ENCODE measurements around the gene ACTRT2.

Gene ACTRT2

GRCh38 chr1:3042481-3042880 lies 21.2 kb downstream of the ACTRT2 start:
- Histone ChIP-seq H3K9me2 (replicated peaks; ENCODE audit: insufficient read depth, low read length) (no peaks in the 10 kb centered on the region), H3K9me3 (ENCODE audit: insufficient read depth, low read length) (no peaks in the 10 kb centered on the region), H3K36me3 (ENCODE audit: low read length) (no peaks in the 10 kb centered on the region), H3K27me3 (ENCODE audit: low read length) (no peaks in the 10 kb centered on the region), H3K79me2 (ENCODE audit: insufficient read depth, low read length) (no peaks in the 10 kb centered on the region), H3F3A (ENCODE audit: insufficient read depth) (no peaks in the 10 kb centered on the region), H3K4me2 (ENCODE audit: low read depth, low read length, poor library complexity, severe bottlenecking) (no peak overlapping the region), H3K4me3 (ENCODE audit: insufficient read depth, low read length, poor library complexity, severe bottlenecking) (no peak overlapping the region), H2AFZ (ENCODE audit: low read depth, low read length, severe bottlenecking) (no peak overlapping the region), H4K20me1 (ENCODE audit: low read depth, low read length) (no peaks in the 10 kb centered on the region), H3K9ac (ENCODE audit: low read length) (no peak overlapping the region), H3K27ac (ENCODE audit: low read depth, low read length) (no peak overlapping the region)
- TF ChIP-seq EZH2phosphoT487 (conservative IDR thresholded peaks at IDR 0.05; ENCODE audit: low read length): no peak
- no peak for TF ChIP-seq CTCF (IDR thresholded peaks at IDR 0.05; ENCODE audit: insufficient read depth, low read length, poor library complexity, severe bottlenecking)

GRCh38 chr1:3049164-3049563 lies 27.9 kb downstream of the ACTRT2 start:
- Histone ChIP-seq H2AFZ (ENCODE audit: low read depth, low read length, severe bottlenecking) (no peak overlapping the region), H3K36me3 (ENCODE audit: low read length) (no peaks in the 10 kb centered on the region), H3K9me3 (ENCODE audit: insufficient read depth, low read length) (no peaks in the 10 kb centered on the region), H3K27me3 (ENCODE audit: low read length) (no peaks in the 10 kb centered on the region), H3F3A (ENCODE audit: insufficient read depth) (no peaks in the 10 kb centered on the region), H3K4me3 (ENCODE audit: insufficient read depth, low read length, poor library complexity, severe bottlenecking) (no peak overlapping the region), H3K27ac (ENCODE audit: low read depth, low read length) (no peak overlapping the region), H3K79me2 (ENCODE audit: insufficient read depth, low read length) (no peaks in the 10 kb centered on the region), H3K9me2 (replicated peaks; ENCODE audit: insufficient read depth, low read length) (no peaks in the 10 kb centered on the region), H4K20me1 (ENCODE audit: low read depth, low read length) (no peaks in the 10 kb centered on the region), H3K4me2 (ENCODE audit: low read depth, low read length, poor library complexity, severe bottlenecking) (no peak overlapping the region), H3K9ac (ENCODE audit: low read length) (no peak overlapping the region)
- TF ChIP-seq EZH2phosphoT487 (conservative IDR thresholded peaks at IDR 0.05; ENCODE audit: low read length): no peak
- TF ChIP-seq CTCF (IDR thresholded peaks at IDR 0.05; ENCODE audit: insufficient read depth, low read length, poor library complexity, severe bottlenecking): no peak

GRCh38 chr1:3049905-3050304 lies 28.6 kb downstream of the ACTRT2 start:
- Histone ChIP-seq H3K4me2 (ENCODE audit: low read depth, low read length, poor library complexity, severe bottlenecking) (no peak overlapping the region), H3K9me3 (ENCODE audit: insufficient read depth, low read length) (no peaks in the 10 kb centered on the region), H3K36me3 (ENCODE audit: low read length) (no peaks in the 10 kb centered on the region), H3K9ac (ENCODE audit: low read length) (no peak overlapping the region), H3K27me3 (ENCODE audit: low read length) (no peaks in the 10 kb centered on the region), H2AFZ (ENCODE audit: low read depth, low read length, severe bottlenecking) (no peak overlapping the region), H3K4me3 (ENCODE audit: insufficient read depth, low read length, poor library complexity, severe bottlenecking) (no peak overlapping the region), H4K20me1 (ENCODE audit: low read depth, low read length) (no peaks in the 10 kb centered on the region), H3F3A (ENCODE audit: insufficient read depth) (no peaks in the 10 kb centered on the region), H3K9me2 (replicated peaks; ENCODE audit: insufficient read depth, low read length) (no peaks in the 10 kb centered on the region), H3K79me2 (ENCODE audit: insufficient read depth, low read length) (no peaks in the 10 kb centered on the region), H3K27ac (ENCODE audit: low read depth, low read length) (no peak overlapping the region)
- TF ChIP-seq CTCF (IDR thresholded peaks at IDR 0.05; ENCODE audit: insufficient read depth, low read length, poor library complexity, severe bottlenecking): no peak

GRCh38 chr1:3050603-3051002 lies 29.3 kb downstream of the ACTRT2 start:
- no peaks in the 10 kb centered on the region for H3K36me3 ChIP-seq (ENCODE audit: low read length)
- H2AFZ ChIP-seq (ENCODE audit: low read depth, low read length, severe bottlenecking): no peak overlapping the region
- H3K27me3 ChIP-seq (ENCODE audit: low read length): no peaks in the 10 kb centered on the region
- TF ChIP-seq EZH2phosphoT487 (conservative IDR thresholded peaks at IDR 0.05; ENCODE audit: low read length) (no peak), CTCF (IDR thresholded peaks at IDR 0.05; ENCODE audit: insufficient read depth, low read length, poor library complexity, severe bottlenecking) (no peak)
- H3K27ac ChIP-seq (ENCODE audit: low read depth, low read length): no peak overlapping the region
- H3F3A ChIP-seq (ENCODE audit: insufficient read depth): no peaks in the 10 kb centered on the region
- H3K9me3 ChIP-seq (ENCODE audit: insufficient read depth, low read length): no peaks in the 10 kb centered on the region
- H3K4me2 ChIP-seq (ENCODE audit: low read depth, low read length, poor library complexity, severe bottlenecking): no peak overlapping the region
- no peak overlapping the region for H3K4me3 ChIP-seq (ENCODE audit: insufficient read depth, low read length, poor library complexity, severe bottlenecking)
- H3K9ac ChIP-seq (ENCODE audit: low read length): no peak overlapping the region
- no peaks in the 10 kb centered on the region for H3K79me2 ChIP-seq (ENCODE audit: insufficient read depth, low read length)
- no peaks in the 10 kb centered on the region for H4K20me1 ChIP-seq (ENCODE audit: low read depth, low read length)
- H3K9me2 ChIP-seq (replicated peaks; ENCODE audit: insufficient read depth, low read length): no peaks in the 10 kb centered on the region
